Measurements from ENCODE around the gene DDR1. TPM values are rescaled to one million over a fixed set of nuclear protein-coding genes. Genes with fewer than 3 reads are reported as not detected.

DDR1 gene
- total RNA-seq, 1 experiment from 2014 or later: 108 TPM

DNA sequence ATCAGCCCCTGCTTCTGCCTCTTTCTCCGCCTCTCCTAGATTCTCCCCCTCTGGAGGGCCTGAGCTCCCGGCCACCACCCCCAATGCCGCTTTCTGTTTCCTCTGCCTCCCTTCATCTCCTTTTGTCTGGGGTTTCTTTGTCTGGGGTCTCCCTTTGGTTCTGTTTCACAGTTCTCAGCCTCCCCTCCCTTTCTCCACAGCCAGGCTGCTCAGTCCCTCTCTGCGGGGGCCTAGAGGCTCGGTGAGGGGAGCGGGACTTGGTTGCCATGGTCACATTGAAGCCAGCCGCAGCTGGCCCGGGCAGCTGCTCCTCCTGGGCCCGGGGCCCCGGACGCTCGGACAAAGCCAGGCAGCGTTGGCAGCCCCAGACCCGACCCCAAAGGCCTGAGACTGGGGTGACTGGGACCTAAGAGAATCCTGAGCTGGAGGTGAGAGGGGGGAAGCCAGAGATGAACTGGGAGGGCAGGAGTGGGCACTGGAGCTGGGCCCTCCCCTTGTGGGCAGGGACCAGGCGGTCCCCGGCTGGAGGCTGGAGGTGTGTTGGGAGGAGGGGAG, 3.5 kb upstream of the DDR1 start:
- intact Hi-C loops (cut with micrococcal nuclease): no loop called here
- Histone ChIP-seq H3K79me2 (ENCODE audit: low read length) (peaks cover 26% of the 10 kb centered on the region), H3K9ac (ENCODE audit: low read length) (no peak overlapping the region), H4K20me1 (ENCODE audit: low read length) (no peaks in the 10 kb centered on the region), H3K27me3 (ENCODE audit: low read length) (no peaks in the 10 kb centered on the region), H3K9me2 (replicated peaks; ENCODE audit: low read length) (no peaks in the 10 kb centered on the region), H3K27ac (ENCODE audit: low read length) (no peak overlapping the region), H3K36me3 (ENCODE audit: low read depth, low read length) (no peaks in the 10 kb centered on the region), H3K4me1 (ENCODE audit: insufficient read depth, low read length) (peaks cover 50% of the 10 kb centered on the region), H3K4me3 (ENCODE audit: low read length) (no peak overlapping the region), H2AFZ (ENCODE audit: low read length) (no peak overlapping the region), H3F3A (ENCODE audit: low read length, unreplicated experiment) (no peaks in the 10 kb centered on the region), H3K4me2 (ENCODE audit: low read length) (no peak overlapping the region), H3K9me3 (ENCODE audit: low read length) (no peaks in the 10 kb centered on the region)
- no peak for TF ChIP-seq EZH2phosphoT487 (IDR thresholded peaks at IDR 0.05; ENCODE audit: borderline replicate concordance, low read length)
- no peak for TF ChIP-seq EZH2 (IDR thresholded peaks at IDR 0.05; ENCODE audit: low read length, unreplicated experiment)
- TF ChIP-seq, protein P1, sequence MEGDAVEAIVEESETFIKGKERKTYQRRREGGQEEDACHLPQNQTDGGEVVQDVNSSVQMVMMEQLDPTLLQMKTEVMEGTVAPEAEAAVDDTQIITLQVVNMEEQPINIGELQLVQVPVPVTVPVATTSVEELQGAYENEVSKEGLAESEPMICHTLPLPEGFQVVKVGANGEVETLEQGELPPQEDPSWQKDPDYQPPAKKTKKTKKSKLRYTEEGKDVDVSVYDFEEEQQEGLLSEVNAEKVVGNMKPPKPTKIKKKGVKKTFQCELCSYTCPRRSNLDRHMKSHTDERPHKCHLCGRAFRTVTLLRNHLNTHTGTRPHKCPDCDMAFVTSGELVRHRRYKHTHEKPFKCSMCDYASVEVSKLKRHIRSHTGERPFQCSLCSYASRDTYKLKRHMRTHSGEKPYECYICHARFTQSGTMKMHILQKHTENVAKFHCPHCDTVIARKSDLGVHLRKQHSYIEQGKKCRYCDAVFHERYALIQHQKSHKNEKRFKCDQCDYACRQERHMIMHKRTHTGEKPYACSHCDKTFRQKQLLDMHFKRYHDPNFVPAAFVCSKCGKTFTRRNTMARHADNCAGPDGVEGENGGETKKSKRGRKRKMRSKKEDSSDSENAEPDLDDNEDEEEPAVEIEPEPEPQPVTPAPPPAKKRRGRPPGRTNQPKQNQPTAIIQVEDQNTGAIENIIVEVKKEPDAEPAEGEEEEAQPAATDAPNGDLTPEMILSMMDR (conservative IDR thresholded peaks at IDR 0.05; ENCODE audit: low read depth, low read length): no peak
- POLR2A ChIA-PET (ENCODE audit: unreplicated experiment): no interaction called here
- CTCF ChIA-PET: interaction anchor here (2.0 kb wide), 1 partner anchor 33 kb away, joined by 5 read pairs; the partner anchor contains the start of gene VARS2
- ATAC-seq (no peak), DNase-seq (no peak)
- no TSS peak for BruUV-seq (replicated peaks)

DNA sequence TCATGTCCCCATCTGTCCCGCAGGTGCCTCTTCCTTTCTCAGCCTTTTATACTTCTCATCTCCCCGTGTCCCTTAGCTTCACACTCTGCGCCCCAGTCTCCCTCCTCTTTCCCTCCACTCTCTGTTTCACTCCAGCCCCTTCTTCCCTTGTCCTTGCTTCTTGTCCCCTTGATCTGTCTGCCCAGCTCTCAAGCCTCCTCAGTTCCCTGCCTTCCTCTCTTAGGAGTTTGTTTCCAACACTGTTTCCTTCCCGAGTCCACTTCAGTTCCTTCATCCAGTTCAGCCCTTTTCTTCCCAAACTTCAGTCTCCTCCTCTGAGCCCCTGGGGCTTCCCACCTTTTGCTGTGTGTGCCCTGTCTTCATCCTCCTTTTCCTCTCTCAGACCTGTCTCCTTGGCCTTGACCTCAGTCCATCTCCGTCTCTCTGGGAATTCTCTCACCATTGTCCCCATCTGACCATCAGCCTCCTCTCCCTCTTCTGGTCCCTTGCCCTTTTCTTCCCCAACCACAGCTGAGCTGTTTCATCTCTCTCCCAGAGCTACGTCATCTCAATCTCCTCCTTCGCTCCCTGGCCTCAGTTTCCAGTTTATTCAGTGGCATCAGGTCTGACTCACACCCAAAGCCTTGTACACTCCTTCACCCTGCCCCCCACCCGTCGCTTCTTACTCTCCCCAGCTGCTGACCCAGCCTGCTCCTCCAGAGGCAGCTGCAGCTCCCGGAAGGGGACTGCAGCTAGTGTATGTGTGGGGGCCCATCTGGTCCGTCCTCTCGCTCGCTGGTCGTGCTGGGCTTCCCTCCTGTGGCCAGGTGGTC, 2.7 kb upstream of the DDR1 start:
- Histone ChIP-seq H2AFZ (ENCODE audit: low read length) (no peak overlapping the region), H3K4me2 (ENCODE audit: low read length) (no peak overlapping the region), H3K9me3 (ENCODE audit: low read length) (no peaks in the 10 kb centered on the region), H4K20me1 (ENCODE audit: low read length) (peaks cover 1% of the 10 kb centered on the region), H3K9ac (ENCODE audit: low read length) (peak overlapping the region; percentile 92; the same call in 1 of the 2 replicates), H3K27me3 (ENCODE audit: low read length) (no peaks in the 10 kb centered on the region), H3F3A (ENCODE audit: low read length, unreplicated experiment) (no peaks in the 10 kb centered on the region), H3K79me2 (ENCODE audit: low read length) (peaks cover 34% of the 10 kb centered on the region), H3K4me3 (ENCODE audit: low read length) (no peak overlapping the region), H3K9me2 (replicated peaks; ENCODE audit: low read length) (no peaks in the 10 kb centered on the region), H3K27ac (ENCODE audit: low read length) (no peak overlapping the region), H3K4me1 (ENCODE audit: insufficient read depth, low read length) (peaks cover 48% of the 10 kb centered on the region), H3K36me3 (ENCODE audit: low read depth, low read length) (no peaks in the 10 kb centered on the region)
- no TSS peak for BruUV-seq (replicated peaks)
- ChIA-PET CTCF (interaction anchor here (2.0 kb wide), 1 partner anchor 32 kb away, joined by 5 read pairs; the partner anchor contains the start of gene VARS2), POLR2A (ENCODE audit: unreplicated experiment) (no interaction called here)
- DNase-seq (no peak), ATAC-seq (no peak)
- intact Hi-C loops (cut with micrococcal nuclease): no loop called here
- TF ChIP-seq EZH2 (IDR thresholded peaks at IDR 0.05; ENCODE audit: low read length, unreplicated experiment): no peak
- TF ChIP-seq EZH2phosphoT487 (IDR thresholded peaks at IDR 0.05; ENCODE audit: borderline replicate concordance, low read length): no peak
- TF ChIP-seq, protein P1 (conservative IDR thresholded peaks at IDR 0.05; ENCODE audit: low read depth, low read length): no peak

Measured in PC-3 (cell line).